ENCODE measurements around the gene CEACAM8. TPM values are rescaled to one million over a fixed set of nuclear protein-coding genes. Genes with fewer than 3 reads are reported as not detected.
"Not testable (repeated sequence)": the region's sequence is repeated elsewhere in the genome, so short reads cannot be mapped to it uniquely, and the experiment has no call there.

The CEACAM8 gene
- polyA plus RNA-seq, 2 of the 4 experiments (the other 2 are of a cell fraction) = not detected

DNA sequence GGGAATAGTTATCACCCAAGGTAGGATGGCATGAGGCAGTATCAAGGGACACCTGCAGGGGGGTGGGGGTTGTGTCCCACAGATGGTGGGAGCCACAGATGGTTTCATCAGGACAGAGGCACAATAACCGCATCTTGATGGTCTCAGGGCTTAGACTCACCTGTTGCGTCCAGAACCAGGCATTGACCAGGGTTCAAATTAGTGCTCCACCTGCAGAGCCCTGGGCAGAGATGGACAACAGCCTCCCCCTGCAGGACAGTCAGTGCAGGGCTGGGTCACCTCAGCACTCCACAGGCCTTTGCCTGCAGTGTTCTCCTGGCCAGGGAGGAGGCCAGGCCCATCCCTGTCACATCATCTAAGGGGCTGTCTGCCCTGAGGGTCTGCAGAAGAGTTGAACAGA lies 51.9 kb downstream of the CEACAM8 start:
- Histone ChIP-seq H3K4me1 (no peaks in the 10 kb centered on the region), H3K4me2 (no peak overlapping the region), H3K27ac (no peak overlapping the region), H3K9me3 (no peaks in the 10 kb centered on the region), H3K4me3 (no peak overlapping the region)
- FAIRE-seq (no peak), DNase-seq (ENCODE audit: low read depth in 1 of 2, low spot score in 1 of 2) (no peak), ATAC-seq (peak; percentile 69 to 77; a peak in 5 of 6 replicates)
- 94% methylated on average over 2 of the region's 2 CpGs for WGBS (ENCODE audit: missing lambda C conversion rate)
- TF ChIP-seq SREBF2 (IDR thresholded peaks at IDR 0.05) (no peak), RAD21 (conservative IDR thresholded peaks at IDR 0.05 in 1 of 2, IDR thresholded peaks at IDR 0.05 in 1 of 2) (0 out of 5 replicates have a peak, but pooled peaks of 1 of the 2 experiments have one; percentile 12), NR3C1 (IDR thresholded peaks at IDR 0.05) (no peak), CBX8 (IDR thresholded peaks at IDR 0.05) (no peak), TFCP2L1 (CRISPR knock-in tag; IDR thresholded peaks at IDR 0.05) (no peak), ZFP36 (IDR thresholded peaks at IDR 0.05; ENCODE audit: borderline replicate concordance, partially characterized antibody) (no peak), JUN (IDR thresholded peaks at IDR 0.05) (no peak)
- TF ChIP-seq, protein P1, sequence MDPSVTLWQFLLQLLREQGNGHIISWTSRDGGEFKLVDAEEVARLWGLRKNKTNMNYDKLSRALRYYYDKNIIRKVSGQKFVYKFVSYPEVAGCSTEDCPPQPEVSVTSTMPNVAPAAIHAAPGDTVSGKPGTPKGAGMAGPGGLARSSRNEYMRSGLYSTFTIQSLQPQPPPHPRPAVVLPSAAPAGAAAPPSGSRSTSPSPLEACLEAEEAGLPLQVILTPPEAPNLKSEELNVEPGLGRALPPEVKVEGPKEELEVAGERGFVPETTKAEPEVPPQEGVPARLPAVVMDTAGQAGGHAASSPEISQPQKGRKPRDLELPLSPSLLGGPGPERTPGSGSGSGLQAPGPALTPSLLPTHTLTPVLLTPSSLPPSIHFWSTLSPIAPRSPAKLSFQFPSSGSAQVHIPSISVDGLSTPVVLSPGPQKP (IDR thresholded peaks at IDR 0.05; ENCODE audit: low read depth, low read length) = no peak
- TF ChIP-seq, protein P2, sequence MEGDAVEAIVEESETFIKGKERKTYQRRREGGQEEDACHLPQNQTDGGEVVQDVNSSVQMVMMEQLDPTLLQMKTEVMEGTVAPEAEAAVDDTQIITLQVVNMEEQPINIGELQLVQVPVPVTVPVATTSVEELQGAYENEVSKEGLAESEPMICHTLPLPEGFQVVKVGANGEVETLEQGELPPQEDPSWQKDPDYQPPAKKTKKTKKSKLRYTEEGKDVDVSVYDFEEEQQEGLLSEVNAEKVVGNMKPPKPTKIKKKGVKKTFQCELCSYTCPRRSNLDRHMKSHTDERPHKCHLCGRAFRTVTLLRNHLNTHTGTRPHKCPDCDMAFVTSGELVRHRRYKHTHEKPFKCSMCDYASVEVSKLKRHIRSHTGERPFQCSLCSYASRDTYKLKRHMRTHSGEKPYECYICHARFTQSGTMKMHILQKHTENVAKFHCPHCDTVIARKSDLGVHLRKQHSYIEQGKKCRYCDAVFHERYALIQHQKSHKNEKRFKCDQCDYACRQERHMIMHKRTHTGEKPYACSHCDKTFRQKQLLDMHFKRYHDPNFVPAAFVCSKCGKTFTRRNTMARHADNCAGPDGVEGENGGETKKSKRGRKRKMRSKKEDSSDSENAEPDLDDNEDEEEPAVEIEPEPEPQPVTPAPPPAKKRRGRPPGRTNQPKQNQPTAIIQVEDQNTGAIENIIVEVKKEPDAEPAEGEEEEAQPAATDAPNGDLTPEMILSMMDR (IDR thresholded peaks at IDR 0.05) = peak; percentile 13; the same call in 1 of the 3 replicates
- ChIA-PET CTCF (interaction anchor here (0.6 to 17.8 kb wide), 20 partner anchors 9 to 104 kb away, joined by 3 to 352 read pairs (median 5); partner anchors contain the start of gene CEACAM1), POLR2A (no interaction called here)

DNA sequence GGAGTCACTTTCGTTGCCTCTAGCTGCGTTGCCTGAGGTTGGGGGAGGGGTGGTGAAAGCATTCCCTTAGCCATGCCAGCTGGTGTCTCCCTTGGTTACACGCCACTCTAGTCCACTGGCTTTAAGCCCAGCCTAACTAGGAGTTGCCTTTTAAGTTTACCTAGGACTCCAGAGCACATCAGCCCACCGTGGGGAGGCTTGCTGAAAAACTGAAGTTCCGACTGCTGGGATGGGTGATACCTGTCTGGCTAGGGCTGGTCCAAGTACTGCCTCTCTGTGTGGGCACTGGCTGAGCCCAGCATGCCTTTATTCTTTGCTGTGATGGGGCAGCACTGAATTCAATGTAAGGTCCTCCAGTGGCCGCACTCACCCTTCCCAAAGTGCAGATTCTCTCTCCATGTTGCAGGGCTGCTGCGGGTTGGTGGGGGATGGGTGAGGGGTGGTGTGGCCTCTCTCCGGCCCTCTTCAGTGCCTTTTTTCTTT lies 54.6 kb downstream of the CEACAM8 start:
- H3K4me1 ChIP-seq = no peaks in the 10 kb centered on the region
- H3K4me2 ChIP-seq = no peak overlapping the region
- ChIA-PET CTCF (interaction anchor here (0.9 to 17.8 kb wide), 9 partner anchors 11 to 120 kb away, joined by 3 to 352 read pairs (median 4); partner anchors contain the start of gene CEACAM1), POLR2A (no interaction called here)
- DNase-seq (ENCODE audit: low read depth in 1 of 2, low spot score in 1 of 2) (no peak), FAIRE-seq (no peak), ATAC-seq (no peak)
- H3K27ac ChIP-seq = no peak overlapping the region
- no peak overlapping the region for H3K4me3 ChIP-seq
- H3K9me3 ChIP-seq = no peaks in the 10 kb centered on the region
- TF ChIP-seq HDAC2 (IDR thresholded peaks at IDR 0.05) = no peak
- no peak for TF ChIP-seq TFCP2L1 (CRISPR knock-in tag; IDR thresholded peaks at IDR 0.05)
- TF ChIP-seq ESRRA (IDR thresholded peaks at IDR 0.05; ENCODE audit: borderline replicate concordance, low read length) = no peak
- no peak for TF ChIP-seq FOSL2 (IDR thresholded peaks at IDR 0.05)
- TF ChIP-seq FOSL2 (CRISPR knock-in tag; IDR thresholded peaks at IDR 0.05) = no peak
- no peak for TF ChIP-seq TP53 (CRISPR knock-in tag; IDR thresholded peaks at IDR 0.05)
- TF ChIP-seq ZFP36 (IDR thresholded peaks at IDR 0.05; ENCODE audit: borderline replicate concordance, partially characterized antibody) = no peak
- 73% methylated on average over 8 of the region's 8 CpGs for WGBS (ENCODE audit: missing lambda C conversion rate)

DNA sequence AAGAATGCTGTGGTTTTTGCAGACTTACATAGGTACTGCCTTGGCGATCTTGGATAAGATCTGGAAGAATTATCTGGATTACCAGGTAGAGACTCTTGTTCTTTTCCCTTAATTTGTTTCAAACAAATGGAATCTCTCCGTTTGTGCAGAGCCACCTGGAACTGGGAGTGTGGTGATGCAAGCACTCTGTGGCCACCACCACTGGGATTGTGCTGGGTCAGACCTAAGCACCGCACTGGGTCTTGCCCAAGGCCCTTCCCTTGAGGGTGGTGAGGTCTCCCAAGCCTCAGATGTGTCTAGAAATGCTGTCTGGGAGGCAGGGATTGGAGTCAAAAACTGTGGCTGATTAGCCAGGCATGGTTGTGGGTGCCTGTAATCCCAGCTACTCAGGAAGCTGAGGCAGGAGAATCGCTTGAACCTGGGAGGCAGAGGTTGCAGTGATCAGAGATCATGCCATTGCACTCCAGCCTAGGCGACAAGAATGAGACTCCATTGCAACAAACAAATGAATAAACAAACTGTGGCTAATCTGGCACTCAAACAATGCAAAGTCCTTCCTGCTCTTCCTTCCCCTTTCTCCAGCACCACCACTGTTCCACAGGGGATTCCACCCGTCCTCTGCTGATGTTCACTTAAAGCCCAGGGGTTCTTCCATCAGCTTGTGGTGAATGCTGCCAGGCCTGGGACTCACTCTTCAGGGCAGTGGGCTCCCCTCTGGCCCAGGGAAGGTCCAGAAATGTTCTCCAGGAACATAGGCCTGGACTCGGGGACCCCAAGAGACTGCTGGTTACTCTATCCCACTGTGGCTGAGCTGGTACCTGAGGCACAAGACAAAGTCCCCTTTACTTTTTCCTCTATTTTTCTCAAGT lies 55.6 kb downstream of the CEACAM8 start:
- no peak for FAIRE-seq
- no peak for ATAC-seq
- Histone ChIP-seq H3K27ac (no peak overlapping the region), H3K4me2 (no peak overlapping the region), H3K4me3 (no peak overlapping the region), H3K4me1 (no peaks in the 10 kb centered on the region), H3K9me3 (no peaks in the 10 kb centered on the region)
- ChIA-PET CTCF (interaction anchor here (1.0 to 17.8 kb wide), 7 partner anchors 10 to 119 kb away, joined by 3 to 352 read pairs (median 4); partner anchors contain the start of gene CEACAM1), POLR2A (no interaction called here)
- 69% methylated on average over 7 of the region's 7 CpGs for WGBS (ENCODE audit: missing lambda C conversion rate)
- no peak for TF ChIP-seq KDM5A (IDR thresholded peaks at IDR 0.05)
- TF ChIP-seq ZNF302 (CRISPR knock-in tag; IDR thresholded peaks at IDR 0.05) = no peak
- no peak for TF ChIP-seq CBX8 (IDR thresholded peaks at IDR 0.05)
- no peak for TF ChIP-seq PHF8 (IDR thresholded peaks at IDR 0.05; ENCODE audit: borderline replicate concordance, low read depth)
- no peak for TF ChIP-seq CHD4 (IDR thresholded peaks at IDR 0.05; ENCODE audit: borderline replicate concordance)
- TF ChIP-seq, protein P3, sequence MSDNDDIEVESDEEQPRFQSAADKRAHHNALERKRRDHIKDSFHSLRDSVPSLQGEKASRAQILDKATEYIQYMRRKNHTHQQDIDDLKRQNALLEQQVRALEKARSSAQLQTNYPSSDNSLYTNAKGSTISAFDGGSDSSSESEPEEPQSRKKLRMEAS (IDR thresholded peaks at IDR 0.05) = no peak
- DNase-seq (ENCODE audit: low read depth in 1 of 2, low spot score in 1 of 2) = no peak

DNA sequence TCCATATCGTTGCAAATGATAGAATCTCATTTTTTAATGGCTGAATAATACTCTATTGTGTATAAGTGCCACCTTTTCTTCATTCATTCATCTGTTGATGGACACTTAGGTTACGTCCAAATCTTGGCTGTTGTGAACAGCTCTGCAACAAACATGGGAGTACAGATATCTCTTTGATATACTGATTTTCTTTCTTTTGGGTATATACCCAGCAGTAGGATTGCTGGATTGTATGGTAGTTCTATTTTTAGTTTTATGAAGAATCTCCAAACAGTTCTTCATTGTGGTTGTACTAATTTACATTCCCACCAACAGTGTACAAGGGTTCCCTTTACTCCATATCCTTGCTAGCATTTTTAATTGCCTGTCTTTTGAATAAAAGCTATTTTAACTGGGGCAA lies 59.4 kb downstream of the CEACAM8 start:
- H3K4me2 ChIP-seq; H3K9me3 ChIP-seq; H3K4me1 ChIP-seq; FAIRE-seq; H3K27ac ChIP-seq; DNase-seq (ENCODE audit: low read depth in 1 of 2, low spot score in 1 of 2); ATAC-seq; POLR2A ChIA-PET; H3K4me3 ChIP-seq: not testable (repeated sequence)
- WGBS (ENCODE audit: missing lambda C conversion rate) = 36% methylated on average over 2 of the region's 2 CpGs
- CTCF ChIA-PET = interaction anchor here (1.0 to 17.8 kb wide), 9 partner anchors 6 to 114 kb away, joined by 3 to 352 read pairs (median 5); partner anchors contain the start of gene CEACAM1

All from A549 (cell line).